IPS-20b (cell line): Measurements from ENCODE around the gene SRSF12.

Source experiments
- H3K27ac ChIP-seq: one replicate; pipeline ENCODE4 v1.5.1; 2013; ENCODE audit warnings: low read length
- H3K27me3 ChIP-seq: 2 replicates; pipeline ENCODE4 v1.6.1; 2013; ENCODE audit warnings: mild to moderate bottlenecking, low read length, inconsistent platforms; ENCODE audit not compliant: insufficient read depth
- H3K36me3 ChIP-seq: 2 replicates; pipeline ENCODE4 v1.6.1; 2013; ENCODE audit warnings: low read depth, mild to moderate bottlenecking, inconsistent platforms, low read length, moderate library complexity; ENCODE audit not compliant: insufficient read depth
- H3K4me1 ChIP-seq: 2 replicates; pipeline ENCODE4 v1.6.1; 2013; ENCODE audit warnings: mild to moderate bottlenecking, control low read depth, inconsistent platforms, low read length, moderate library complexity; ENCODE audit not compliant: insufficient read depth
- H3K4me3 ChIP-seq: 2 replicates; pipeline ENCODE4 v1.5.1; 2013; ENCODE audit warnings: mild to moderate bottlenecking, low read length, inconsistent platforms
- H3K9ac ChIP-seq: 2 replicates; pipeline ENCODE4 v1.6.1; 2013; ENCODE audit warnings: low read depth, mild to moderate bottlenecking, inconsistent platforms, low read length, moderate library complexity
- H3K9me3 ChIP-seq: 2 replicates; pipeline ENCODE4 v1.6.1; 2013; ENCODE audit warnings: mild to moderate bottlenecking, low read depth, low read length, inconsistent platforms; ENCODE audit not compliant: insufficient read depth

The SRSF12 gene

DNA sequence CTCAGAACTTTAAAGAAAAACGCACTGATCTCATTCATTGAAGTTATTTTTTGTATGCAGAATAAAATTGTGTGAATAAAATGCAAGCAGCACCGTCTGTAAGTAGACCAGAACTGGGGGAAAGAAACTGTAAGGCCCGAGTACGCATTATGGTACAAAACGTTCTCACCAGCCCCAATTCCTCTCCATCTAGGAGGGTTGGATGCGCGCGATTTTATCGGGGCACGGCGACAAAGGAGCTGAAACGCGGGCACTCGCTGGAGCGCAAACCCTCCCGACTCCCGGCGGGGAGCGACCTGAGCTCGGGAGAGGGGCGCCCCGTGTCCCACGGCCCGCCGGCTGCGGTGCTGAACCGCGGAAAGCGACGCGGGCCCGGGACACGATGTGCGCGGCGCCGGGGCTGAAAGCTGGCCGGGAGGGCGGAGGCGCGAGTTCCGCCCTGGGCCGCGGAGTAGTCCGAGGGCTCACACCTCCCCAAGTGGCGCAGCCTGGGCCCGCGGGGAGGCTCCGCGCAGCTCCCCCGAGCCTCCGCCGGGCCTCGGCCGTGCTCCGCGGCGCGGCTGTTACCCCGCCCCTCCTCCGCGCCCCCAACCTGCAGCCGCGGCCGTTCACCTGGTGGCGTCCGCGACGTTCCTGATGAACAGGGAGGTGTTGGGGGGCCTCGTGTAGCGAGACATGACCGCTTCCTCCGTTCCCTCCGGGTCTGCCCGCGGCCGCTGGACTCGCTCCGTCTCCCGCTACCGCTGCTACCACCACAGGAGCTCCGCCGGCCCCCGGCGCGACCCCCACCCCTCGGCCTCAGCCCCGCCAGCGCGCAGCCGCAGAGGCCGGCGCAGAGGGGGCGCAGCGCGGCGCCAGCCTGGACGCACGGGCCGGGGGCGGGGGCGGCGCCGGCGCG, at the start of gene SRSF12:
Gene SRSF12 (minus strand): TSS at position 861 of the 898 bp plus-strand sequence. CDS start 184 bp downstream, at position 677.
- peaks cover 42% of the 10 kb centered on the region for H3K27me3 ChIP-seq
- H3K9ac ChIP-seq: peak within 1 kb of the TSS; percentile 81; the same call in 1 of the 2 replicates
- H3K27ac ChIP-seq: no peak within 1 kb of the TSS
- no peaks in the 10 kb centered on the region for H3K36me3 ChIP-seq
- H3K9me3 ChIP-seq: no peaks in the 10 kb centered on the region
- H3K4me3 ChIP-seq: peak within 1 kb of the TSS; percentile 95
- H3K4me1 ChIP-seq: peaks cover 4% of the 10 kb centered on the region; the same call in 1 of the 2 replicates

GRCh38 chr6:89162047-89162371, 44.1 kb upstream of the SRSF12 start:
- Histone ChIP-seq H3K4me3 (no peak overlapping the region), H3K27me3 (no peaks in the 10 kb centered on the region), H3K9ac (no peak overlapping the region), H3K9me3 (no peaks in the 10 kb centered on the region), H3K27ac (no peak overlapping the region), H3K36me3 (peaks cover 10% of the 10 kb centered on the region; the same call in 1 of the 2 replicates), H3K4me1 (no peaks in the 10 kb centered on the region)

DNA sequence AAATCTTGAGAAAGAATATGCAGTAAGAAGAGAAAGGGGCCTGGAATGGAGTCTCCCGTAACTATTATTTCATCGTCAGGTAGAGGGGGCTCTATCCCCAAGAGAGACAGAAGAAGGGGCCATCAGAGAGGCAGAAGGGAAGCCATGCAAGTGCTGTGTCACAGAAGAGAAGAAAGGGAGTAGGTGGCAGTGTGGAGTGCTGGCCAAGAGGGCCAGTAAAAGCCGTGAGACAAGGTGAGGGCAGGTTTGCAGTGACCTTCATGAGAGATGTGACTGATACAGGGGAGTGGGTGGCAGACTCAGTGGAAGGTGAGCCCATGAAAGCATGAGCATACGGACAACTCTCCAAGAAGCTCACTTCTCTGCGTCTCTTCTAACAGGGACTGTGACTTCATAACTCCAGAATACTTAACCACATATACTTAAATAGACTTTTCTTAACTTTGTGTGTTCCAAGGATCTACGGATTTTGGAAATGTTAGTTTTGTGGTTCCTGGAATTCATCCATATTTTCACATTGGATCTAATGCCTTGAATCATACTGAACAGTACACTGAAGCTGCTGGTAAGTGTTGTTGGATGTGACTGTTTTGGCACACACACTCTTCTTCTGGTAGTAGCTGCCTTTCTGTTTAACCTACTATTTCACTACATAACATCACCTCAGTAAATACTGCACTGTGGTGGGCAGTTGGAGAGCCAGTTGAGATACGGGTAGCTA, 43.6 kb upstream of the SRSF12 start:
- no peak overlapping the region for H3K9ac ChIP-seq
- peaks cover 10% of the 10 kb centered on the region; the same call in 1 of the 2 replicates for H3K36me3 ChIP-seq

GRCh38 chr6:89160331-89161092, 42.6 kb upstream of the SRSF12 start:
- Histone ChIP-seq H3K4me1 (no peaks in the 10 kb centered on the region), H3K36me3 (peaks cover 10% of the 10 kb centered on the region; the same call in 1 of the 2 replicates), H3K27me3 (no peaks in the 10 kb centered on the region), H3K27ac (no peak overlapping the region), H3K9ac (no peak overlapping the region), H3K9me3 (no peaks in the 10 kb centered on the region), H3K4me3 (no peak overlapping the region)

More for the DNA sequence above, 43.6 kb upstream of the SRSF12 start:
- Histone ChIP-seq H3K4me3 (no peak overlapping the region), H3K9me3 (no peaks in the 10 kb centered on the region), H3K27ac (no peak overlapping the region), H3K4me1 (no peaks in the 10 kb centered on the region), H3K27me3 (no peaks in the 10 kb centered on the region)

DNA sequence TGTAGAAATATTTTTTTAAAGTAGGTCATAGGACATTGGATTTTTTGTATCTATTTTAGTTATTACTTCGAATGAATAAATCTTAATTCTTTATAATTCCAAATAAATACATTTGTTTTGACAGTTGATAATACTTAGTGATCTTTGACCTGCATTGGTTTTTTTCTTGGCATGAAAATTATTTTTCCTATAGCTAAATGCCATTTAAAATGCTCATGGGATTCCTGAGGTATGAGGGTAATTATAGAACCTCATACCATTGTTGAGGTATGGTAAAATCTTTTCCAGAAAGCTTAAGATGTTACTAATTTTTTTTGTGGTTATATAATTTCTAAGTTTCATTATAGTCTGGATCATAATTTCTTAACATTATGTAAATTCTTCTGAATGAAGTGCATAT, 36.3 kb upstream of the SRSF12 start:
- H3K27me3 ChIP-seq: no peaks in the 10 kb centered on the region
- no peaks in the 10 kb centered on the region for H3K9me3 ChIP-seq
- H3K27ac ChIP-seq: no peak overlapping the region
- H3K36me3 ChIP-seq: no peaks in the 10 kb centered on the region
- H3K4me1 ChIP-seq: no peaks in the 10 kb centered on the region
- no peak overlapping the region for H3K9ac ChIP-seq
- H3K4me3 ChIP-seq: no peak overlapping the region

DNA sequence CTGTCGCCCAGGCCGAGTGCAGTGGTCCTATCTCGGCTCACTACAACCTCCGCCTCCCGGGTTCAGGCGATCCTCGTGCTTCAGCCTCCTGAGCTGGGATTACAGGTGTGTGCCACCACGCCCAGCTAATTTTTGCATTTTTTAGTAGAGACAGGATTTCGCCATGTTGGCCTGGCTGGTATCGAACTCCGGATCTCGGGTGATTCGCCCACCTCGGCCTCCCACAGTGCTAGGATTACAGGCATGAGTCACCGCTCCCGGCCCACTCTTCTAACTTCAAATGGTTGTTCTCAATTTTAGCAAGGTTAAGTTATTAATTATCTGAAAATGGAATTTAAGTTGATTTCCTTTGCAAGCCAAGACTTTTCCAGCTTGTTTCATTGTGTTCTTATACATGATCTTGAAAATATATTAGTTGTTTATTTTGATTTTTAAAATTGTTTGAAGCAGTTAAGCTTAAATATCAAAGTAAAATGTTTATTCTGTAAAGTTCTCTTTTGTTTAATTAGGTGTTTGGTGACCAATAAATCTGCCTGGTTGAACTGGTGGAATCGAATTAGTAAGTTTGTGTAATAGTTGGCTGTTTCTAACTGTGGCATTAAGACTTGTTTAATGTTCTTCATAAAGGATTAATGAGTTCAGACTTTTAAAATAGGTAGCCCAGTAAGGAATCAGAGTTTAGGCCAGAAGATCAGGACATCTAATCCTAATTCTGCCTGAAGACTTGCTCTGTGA, 30.3 kb upstream of the SRSF12 start:
- H3K4me1 ChIP-seq: peaks cover 3% of the 10 kb centered on the region; the same call in 1 of the 2 replicates
- H3K27ac ChIP-seq: no peak overlapping the region
- no peak overlapping the region for H3K9ac ChIP-seq
- no peaks in the 10 kb centered on the region for H3K9me3 ChIP-seq
- H3K4me3 ChIP-seq: no peak overlapping the region
- H3K36me3 ChIP-seq: no peaks in the 10 kb centered on the region
- H3K27me3 ChIP-seq: peaks cover 50% of the 10 kb centered on the region

DNA sequence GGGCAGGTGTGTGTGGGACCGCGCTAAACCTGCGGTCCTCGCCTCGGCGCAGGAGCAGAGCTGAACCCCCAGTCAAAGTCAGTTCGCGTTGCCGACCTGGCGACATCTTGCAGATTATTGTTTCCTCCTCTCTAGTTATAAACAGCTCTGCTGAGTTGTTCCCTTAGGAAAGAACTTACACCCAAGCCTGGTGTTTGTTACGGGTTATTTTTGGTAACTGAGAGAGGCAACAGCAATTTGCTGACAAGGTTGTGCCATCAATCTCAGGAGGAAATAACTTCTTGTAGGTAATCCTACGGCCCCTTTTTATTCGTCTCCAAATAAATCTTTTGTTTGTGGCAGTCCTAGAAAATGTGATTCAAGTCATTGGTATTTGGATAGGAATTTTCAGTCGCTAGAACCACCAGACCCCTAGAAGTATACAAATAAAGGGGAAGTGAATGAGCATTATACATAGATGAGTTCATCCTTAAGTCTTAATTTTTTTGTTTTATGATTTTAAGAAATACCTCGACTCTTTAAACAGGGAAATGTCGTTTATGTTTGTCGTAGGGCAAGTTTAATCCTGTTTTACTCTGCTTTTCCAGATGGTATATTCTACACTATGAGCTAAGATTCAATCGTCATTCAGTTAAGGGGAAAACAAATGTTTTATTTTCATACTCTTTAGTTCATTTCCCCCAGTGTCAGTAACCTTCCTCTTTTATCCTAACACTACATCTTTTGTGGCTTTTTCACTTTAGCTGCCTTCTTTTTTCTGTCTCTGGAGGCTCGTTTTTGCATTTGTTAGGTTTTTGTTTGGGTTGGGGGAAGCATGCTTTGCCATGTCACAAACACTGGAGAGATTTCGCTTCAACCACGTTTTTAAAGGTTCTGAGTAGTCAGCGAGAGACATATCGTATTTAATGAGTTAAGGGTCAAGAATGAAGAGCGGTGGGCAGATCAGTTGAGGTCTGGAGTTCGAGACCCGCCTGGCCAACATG, 29.1 kb upstream of the SRSF12 start:
- Histone ChIP-seq H3K4me1 (peaks cover 3% of the 10 kb centered on the region; the same call in 1 of the 2 replicates), H3K27me3 (peaks cover 56% of the 10 kb centered on the region), H3K4me3 (peak overlapping the region; percentile 69), H3K9ac (peak overlapping the region; percentile 37; the same call in 1 of the 2 replicates), H3K36me3 (no peaks in the 10 kb centered on the region), H3K9me3 (no peaks in the 10 kb centered on the region), H3K27ac (no peak overlapping the region)

DNA sequence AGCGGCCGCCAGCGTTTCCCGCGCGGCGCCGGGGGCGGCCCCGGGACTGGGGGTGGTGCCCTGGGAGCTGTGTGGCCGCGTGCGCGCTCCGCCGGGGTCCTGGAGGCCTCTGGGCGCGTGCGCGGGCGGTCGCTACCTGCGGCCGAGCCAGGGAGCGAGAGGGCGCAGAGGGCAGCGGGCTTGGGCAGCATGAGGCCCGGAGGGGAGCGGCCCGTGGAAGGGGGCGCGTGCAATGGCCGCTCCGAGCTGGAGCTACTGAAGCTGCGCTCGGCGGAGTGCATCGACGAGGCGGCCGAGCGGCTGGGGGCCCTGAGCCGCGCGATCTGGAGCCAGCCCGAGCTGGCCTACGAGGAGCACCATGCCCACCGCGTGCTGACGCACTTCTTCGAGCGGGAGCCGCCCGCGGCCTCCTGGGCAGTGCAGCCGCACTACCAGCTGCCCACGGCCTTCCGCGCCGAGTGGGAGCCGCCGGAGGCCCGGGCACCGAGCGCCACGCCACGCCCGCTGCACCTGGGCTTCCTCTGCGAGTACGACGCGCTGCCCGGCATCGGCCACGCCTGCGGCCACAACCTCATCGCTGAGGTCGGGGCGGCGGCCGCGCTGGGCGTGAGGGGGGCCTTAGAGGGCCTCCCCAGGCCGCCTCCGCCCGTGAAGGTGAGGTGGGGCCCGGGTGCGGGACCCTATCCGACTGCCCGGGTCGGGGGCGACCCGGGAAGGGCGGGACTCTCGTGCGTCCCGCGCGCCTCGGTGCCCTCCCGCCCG, 28.3 kb upstream of the SRSF12 start, which contains the start of gene PM20D2:
Gene PM20D2 (plus strand): TSS at position 100 of the 762 bp plus-strand sequence. CDS start 90 bp downstream, at position 190.
- peaks cover 57% of the 10 kb centered on the region for H3K27me3 ChIP-seq
- peak within 1 kb of the TSS; percentile 37; the same call in 1 of the 2 replicates for H3K9ac ChIP-seq
- peaks cover 3% of the 10 kb centered on the region; the same call in 1 of the 2 replicates for H3K4me1 ChIP-seq
- no peaks in the 10 kb centered on the region for H3K36me3 ChIP-seq
- H3K9me3 ChIP-seq: no peaks in the 10 kb centered on the region
- H3K4me3 ChIP-seq: peak within 1 kb of the TSS; percentile 69
- no peak within 1 kb of the TSS for H3K27ac ChIP-seq

DNA sequence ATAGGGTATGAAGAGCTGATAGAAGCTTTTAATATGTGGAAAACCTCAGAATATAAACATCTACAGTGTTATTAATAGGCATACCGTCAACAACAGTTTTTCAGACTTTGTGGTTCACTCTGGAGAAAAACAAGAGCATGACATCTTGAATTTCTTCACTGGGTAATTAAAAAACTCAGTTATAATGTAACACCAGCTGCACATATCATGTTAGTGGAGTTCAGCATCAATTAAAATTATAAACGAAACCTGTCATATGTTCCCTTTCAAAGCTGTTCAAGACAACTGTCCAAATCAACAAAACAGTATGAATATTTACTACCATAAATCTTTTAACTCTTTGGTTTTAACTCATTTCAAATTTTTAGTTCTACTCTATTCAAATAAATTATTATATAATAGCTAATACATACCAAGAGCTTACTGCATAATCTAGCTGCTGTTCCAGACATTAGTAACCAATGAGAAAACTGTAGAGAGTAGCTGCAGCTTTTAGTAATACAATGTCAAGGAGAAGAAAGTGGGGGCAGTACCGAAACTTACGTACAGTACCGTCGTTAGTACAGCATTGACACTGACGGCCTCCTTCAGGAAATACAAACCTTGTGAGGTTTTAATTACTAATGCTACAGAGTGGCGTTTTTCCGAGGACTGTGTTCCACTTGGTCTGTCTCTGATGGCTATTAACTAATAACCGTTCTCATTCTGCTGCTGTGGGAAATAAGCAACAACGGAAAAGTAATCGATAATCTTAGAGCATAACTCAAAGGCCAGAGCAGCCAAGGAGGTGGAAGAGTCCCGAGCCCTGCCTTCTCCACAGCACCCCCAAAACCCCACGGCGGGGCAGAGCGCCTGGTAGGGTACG, 27.5 kb upstream of the SRSF12 start:
- Histone ChIP-seq H3K27ac (no peak overlapping the region), H3K9ac (peak overlapping the region; percentile 37; the same call in 1 of the 2 replicates), H3K36me3 (no peaks in the 10 kb centered on the region), H3K27me3 (peaks cover 65% of the 10 kb centered on the region), H3K4me1 (peaks cover 3% of the 10 kb centered on the region; the same call in 1 of the 2 replicates), H3K4me3 (peak overlapping the region; percentile 69), H3K9me3 (no peaks in the 10 kb centered on the region)
